Right lobe of liver (tissue), 6 donors: ENCODE data around the gene BRSK2. TPM values are rescaled to one million over a fixed set of nuclear protein-coding genes. Genes with fewer than 3 reads are reported as not detected.
A peak's percentile ranks its signal among the peaks of the same experiment; 100 is the strongest.

Experiments used
- ATAC-seq, 4 donors: fragments of 200-7000 bp; cut with Tn5 transposase; one replicate each; pipeline ENCODE4 v1.9.1; 2020; ENCODE audit warnings: mild to moderate bottlenecking in 4 of 4, moderate library complexity in 4 of 4
- DNase-seq, 3 donors: peaks; one replicate each; pipeline ENCODE4 v3.0.0-alpha.2; 2020
- H3K27ac ChIP-seq, 3 donors: fragments of 200-600 bp; one replicate each; pipeline ENCODE4 v1.8.0; 2022
- H3K27me3 ChIP-seq, 2 donors: fragments of 200-600 bp; one replicate each; pipeline ENCODE4 v1.8.0; 2022
- H3K36me3 ChIP-seq, 4 donors: fragments of 200-600 bp; sonication (generic) in 1 of 4; one replicate each; pipeline versions ENCODE4 v1.5.1 to v1.8.0; 2017 to 2022; ENCODE audit warnings: control low read depth in 1 of 4
- H3K4me1 ChIP-seq, 4 donors: fragments of 200-600 bp; sonication (generic) in 1 of 4; one replicate each; pipeline versions ENCODE4 v1.5.1 to v1.8.0; 2017 to 2022; ENCODE audit warnings: control low read depth in 1 of 4
- H3K4me3 ChIP-seq, 3 donors: fragments of 200-600 bp; one replicate each; pipeline ENCODE4 v1.8.0; 2022
- H3K9me3 ChIP-seq, 4 donors: fragments of 200-600 bp; sonication (generic) in 1 of 4; one replicate each; pipeline versions ENCODE4 v1.5.1 to v1.8.0; 2017 to 2022; ENCODE audit warnings: control low read depth in 1 of 4
- POLR2A ChIP-seq: fragments of 450-650 bp; IDR thresholded peaks from one replicate; pipeline ENCODE4 v1.6.1; 2017; ENCODE audit warnings: antibody characterized with exemption, mild to moderate bottlenecking
- WGBS: methylation state at CpG from one replicate; pipeline ENCODE4 v1.1.6; 2018; ENCODE audit warnings: low coverage, low lambda C conversion rate; ENCODE audit not compliant: insufficient coverage; ENCODE audit errors: missing lambda C conversion rate; 5-methylcytosine and 5-hydroxymethylcytosine counted together
- intact Hi-C, 2 donors: fragments of 100-400 bp; cut with DNase I; formaldehyde crosslinking; loops; one replicate each; pipeline versions ENCODE4 v1.11.2 to v1.14.1; 2022
- total RNA-seq, 6 experiments: library from RNA; depleted of rRNA in 2 of 6; stranded (reverse); fragments of >200 nt in 2 of 6; fragmentation: NEBNext Ultra II Directional in 3 of 6; extraction: Animal tissue kit (Norgen Biotek cat#: 25700) in 3 of 6; gene quantifications; one replicate each; pipeline versions ENCODE4 v1.1.0 to v1.2.4, GENCODE V29; 2016 to 2023
- TF ChIP-seq, protein P1 (sequence below), 4 donors: fragments of 200-600 bp in 3 of 4; fragments of 450-650 bp in 1 of 4; IDR thresholded peaks; one replicate each; pipeline versions ENCODE4 v1.5.1 to v1.8.0; 2016 to 2022; ENCODE audit warnings: antibody characterized with exemption in 4 of 4, mild to moderate bottlenecking in 2 of 4
- donor health status: DM: no; HTN: yes; CAD: no.
- donor health status: DM: no; HTN: no; CAD: no.
- donor health status: DM: no; HTN: no; CAD: no.
- donor health status: DM: no; HTN: yes; CAD: no.
- donor health status: DM: no; HTN: yes; CAD: no.

The BRSK2 gene
- total RNA-seq, 6 experiments from 2014 or later: 0.12 to 0.49 TPM; not detected in 4

DNA sequence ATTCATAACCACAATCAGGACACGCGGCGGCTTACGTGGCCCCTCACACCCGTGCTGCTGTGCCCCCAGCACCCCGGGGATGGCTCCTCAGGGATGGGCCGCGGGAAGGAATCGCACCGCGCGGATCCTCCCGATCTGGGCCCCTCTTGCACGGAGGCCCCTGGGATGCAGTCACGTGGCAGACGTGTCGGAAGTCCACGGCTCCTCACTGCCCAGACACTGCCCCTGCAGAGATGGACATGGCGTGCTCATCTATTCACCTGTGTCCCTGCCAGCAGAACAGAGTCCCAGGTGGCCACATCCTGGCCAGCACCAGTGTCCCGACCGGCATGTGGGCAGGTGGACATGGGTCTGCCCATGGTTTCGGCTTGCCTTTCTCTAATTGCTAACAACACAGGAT lies 84.1 kb downstream of the BRSK2 start:
- TF ChIP-seq, protein P1, sequence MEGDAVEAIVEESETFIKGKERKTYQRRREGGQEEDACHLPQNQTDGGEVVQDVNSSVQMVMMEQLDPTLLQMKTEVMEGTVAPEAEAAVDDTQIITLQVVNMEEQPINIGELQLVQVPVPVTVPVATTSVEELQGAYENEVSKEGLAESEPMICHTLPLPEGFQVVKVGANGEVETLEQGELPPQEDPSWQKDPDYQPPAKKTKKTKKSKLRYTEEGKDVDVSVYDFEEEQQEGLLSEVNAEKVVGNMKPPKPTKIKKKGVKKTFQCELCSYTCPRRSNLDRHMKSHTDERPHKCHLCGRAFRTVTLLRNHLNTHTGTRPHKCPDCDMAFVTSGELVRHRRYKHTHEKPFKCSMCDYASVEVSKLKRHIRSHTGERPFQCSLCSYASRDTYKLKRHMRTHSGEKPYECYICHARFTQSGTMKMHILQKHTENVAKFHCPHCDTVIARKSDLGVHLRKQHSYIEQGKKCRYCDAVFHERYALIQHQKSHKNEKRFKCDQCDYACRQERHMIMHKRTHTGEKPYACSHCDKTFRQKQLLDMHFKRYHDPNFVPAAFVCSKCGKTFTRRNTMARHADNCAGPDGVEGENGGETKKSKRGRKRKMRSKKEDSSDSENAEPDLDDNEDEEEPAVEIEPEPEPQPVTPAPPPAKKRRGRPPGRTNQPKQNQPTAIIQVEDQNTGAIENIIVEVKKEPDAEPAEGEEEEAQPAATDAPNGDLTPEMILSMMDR (IDR thresholded peaks at IDR 0.05): no peak
- TF ChIP-seq POLR2A: no peak
- WGBS: no CpG with 5 or more reads among the region's 22 CpGs
- DNase-seq: peak in 2 of 3 donors; percentile 6 to 47

DNA sequence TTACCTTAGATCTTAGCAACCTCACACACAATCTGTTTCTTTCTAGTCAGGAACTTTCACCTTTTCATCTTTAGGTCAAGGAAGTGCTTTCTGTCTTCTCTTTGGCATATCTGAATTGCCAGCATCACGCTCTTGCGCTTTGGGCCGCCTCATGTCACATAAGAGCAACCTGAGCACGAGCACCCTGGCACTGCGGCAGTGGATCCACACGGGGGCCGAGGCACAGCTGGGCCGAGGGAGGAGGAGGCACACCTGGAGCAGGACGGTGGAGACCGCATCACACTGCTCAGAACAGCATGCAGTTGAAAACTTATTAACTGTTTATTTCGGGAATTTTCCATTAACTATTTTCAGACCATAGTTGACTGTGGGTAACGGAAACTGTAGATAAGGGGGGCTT lies 86.1 kb downstream of the BRSK2 start:
- intact Hi-C loops: no loop called here
- WGBS: 91% methylated on average over 4 of the region's 12 CpGs
- ATAC-seq (no peak), DNase-seq (peak in 1 of 3 donors; percentile 35)
- H3K9me3 ChIP-seq: no peaks in the 10 kb centered on the region
- TF ChIP-seq, protein P1 (IDR thresholded peaks at IDR 0.05): no peak
- no peak for TF ChIP-seq POLR2A
- H3K4me1 ChIP-seq: no peaks in the 10 kb centered on the region
- H3K36me3 ChIP-seq: peaks cover 0 to 35% (median 9%) of the 10 kb centered on the region in 4 donors
- no peaks in the 10 kb centered on the region for H3K27me3 ChIP-seq
- H3K27ac ChIP-seq: no peak overlapping the region
- no peak overlapping the region for H3K4me3 ChIP-seq

More for the DNA sequence above, 84.1 kb downstream of the BRSK2 start:
- Histone ChIP-seq H3K36me3 (peaks cover 0 to 32% (median 8%) of the 10 kb centered on the region in 4 donors), H3K27me3 (no peaks in the 10 kb centered on the region), H3K4me3 (no peak overlapping the region), H3K4me1 (no peaks in the 10 kb centered on the region), H3K9me3 (no peaks in the 10 kb centered on the region), H3K27ac (no peak overlapping the region)
- ATAC-seq: no peak
- intact Hi-C loops: no loop called here

DNA sequence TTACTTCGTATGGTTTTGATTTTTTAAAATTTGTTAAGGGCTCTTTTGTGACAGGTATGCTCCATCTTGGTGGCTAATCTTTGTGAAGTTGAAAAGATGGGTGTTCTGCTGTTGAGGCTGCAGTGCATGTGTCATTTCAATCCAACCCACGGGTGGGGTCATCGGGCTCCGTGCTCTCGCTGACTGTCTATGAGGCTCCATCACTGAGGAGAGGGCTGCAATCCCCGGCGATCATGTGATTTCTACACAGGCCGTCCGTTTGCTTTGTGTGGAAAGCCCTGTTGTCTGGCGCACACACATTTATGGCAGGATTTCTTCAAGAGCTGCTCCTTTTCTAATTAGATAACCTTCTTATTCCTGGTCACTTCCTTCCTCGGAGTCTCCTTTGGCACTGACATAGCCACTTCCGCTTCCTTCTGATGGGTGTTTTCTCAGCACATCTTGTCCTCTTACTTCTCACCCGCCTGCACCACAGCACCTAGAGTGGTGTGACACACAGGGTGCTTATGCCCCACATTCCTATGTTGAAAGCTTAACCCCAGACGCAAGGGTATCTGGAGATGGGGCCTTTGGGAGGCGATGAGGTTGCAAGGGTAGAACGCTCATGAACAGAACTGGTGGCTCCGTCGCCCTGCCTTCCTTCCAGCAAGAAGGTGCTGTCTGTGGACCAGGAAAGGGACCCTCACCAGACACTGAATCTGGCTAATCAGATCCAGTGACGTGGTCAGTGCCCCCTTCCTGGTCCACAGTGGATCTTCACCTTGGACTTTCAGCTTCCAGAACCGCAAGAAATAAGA lies 87.4 kb downstream of the BRSK2 start:
- intact Hi-C loops: no loop called here
- Histone ChIP-seq H3K36me3 (peaks cover 0 to 35% (median 9%) of the 10 kb centered on the region in 4 donors), H3K4me3 (no peak overlapping the region), H3K27ac (no peak overlapping the region), H3K9me3 (no peaks in the 10 kb centered on the region), H3K4me1 (no peaks in the 10 kb centered on the region), H3K27me3 (no peaks in the 10 kb centered on the region)
- TF ChIP-seq, protein P1 (IDR thresholded peaks at IDR 0.05): no peak
- peak in 1 of 4 donors; percentile 9 for ATAC-seq
- 85% methylated on average over 11 of the region's 20 CpGs for WGBS
- DNase-seq: peak in 2 of 3 donors; percentile 6 to 21

DNA sequence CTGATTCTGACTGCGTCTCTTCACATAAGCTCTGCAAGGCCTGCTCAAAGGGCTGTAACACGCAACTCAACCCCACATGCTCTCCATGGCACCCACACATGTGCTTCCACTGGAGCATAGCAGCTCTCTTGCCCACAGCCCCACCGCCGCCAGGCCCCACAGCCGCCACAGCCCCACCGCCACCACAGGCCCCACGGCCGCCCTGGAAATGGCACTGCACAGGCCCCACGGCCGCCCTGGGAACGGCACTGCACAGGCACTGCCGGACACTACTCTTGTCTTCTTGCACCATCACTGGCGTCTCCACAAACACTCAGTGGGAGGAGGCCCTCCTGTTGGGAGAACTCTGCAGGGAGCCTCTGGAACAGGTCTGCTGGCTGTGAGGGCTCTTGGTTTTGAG lies 88.3 kb downstream of the BRSK2 start:
- ATAC-seq (no peak), DNase-seq (peak in 2 of 3 donors; percentile 11 to 35)
- Histone ChIP-seq H3K9me3 (no peaks in the 10 kb centered on the region), H3K27me3 (no peaks in the 10 kb centered on the region), H3K36me3 (peaks cover 0 to 35% (median 9%) of the 10 kb centered on the region in 4 donors), H3K4me3 (no peak overlapping the region), H3K4me1 (no peaks in the 10 kb centered on the region), H3K27ac (no peak overlapping the region)
- TF ChIP-seq, protein P1 (IDR thresholded peaks at IDR 0.05): no peak
- 100% methylated on average over 3 of the region's 13 CpGs for WGBS
- intact Hi-C loops: no loop called here
